ENCODE data around the gene SPRED1. TPM values are rescaled to one million over a fixed set of nuclear protein-coding genes. Genes with fewer than 3 reads are reported as not detected.
A peak's percentile ranks its signal among the peaks of the same experiment; 100 is the strongest.

SPRED1 gene
- total RNA-seq, 1 donor: 32.6 TPM

- DNase-seq (ENCODE audit: insufficient read length, low spot score, missing footprints): no peak
- Histone ChIP-seq H3K36me3 (ENCODE audit: insufficient read depth, low read length) (no peaks in the 10 kb centered on the region), H3K79me2 (ENCODE audit: insufficient read depth, low read length) (no peaks in the 10 kb centered on the region), H2AFZ (ENCODE audit: low read length) (no peak overlapping the region), H3K4me3 (ENCODE audit: insufficient read depth, low read length) (no peak overlapping the region), H3K9me3 (ENCODE audit: low read depth, low read length) (no peaks in the 10 kb centered on the region), H3K27ac (ENCODE audit: low read depth, low read length) (no peak overlapping the region), H3K27me3 (ENCODE audit: insufficient read depth, low read length) (no peaks in the 10 kb centered on the region), H4K20me1 (ENCODE audit: insufficient read depth, low read length) (no peaks in the 10 kb centered on the region), H3K4me2 (ENCODE audit: insufficient read depth, low read length) (no peak overlapping the region), H3K4me1 (ENCODE audit: insufficient read depth, low read length) (no peaks in the 10 kb centered on the region)
- TF ChIP-seq, protein P1, sequence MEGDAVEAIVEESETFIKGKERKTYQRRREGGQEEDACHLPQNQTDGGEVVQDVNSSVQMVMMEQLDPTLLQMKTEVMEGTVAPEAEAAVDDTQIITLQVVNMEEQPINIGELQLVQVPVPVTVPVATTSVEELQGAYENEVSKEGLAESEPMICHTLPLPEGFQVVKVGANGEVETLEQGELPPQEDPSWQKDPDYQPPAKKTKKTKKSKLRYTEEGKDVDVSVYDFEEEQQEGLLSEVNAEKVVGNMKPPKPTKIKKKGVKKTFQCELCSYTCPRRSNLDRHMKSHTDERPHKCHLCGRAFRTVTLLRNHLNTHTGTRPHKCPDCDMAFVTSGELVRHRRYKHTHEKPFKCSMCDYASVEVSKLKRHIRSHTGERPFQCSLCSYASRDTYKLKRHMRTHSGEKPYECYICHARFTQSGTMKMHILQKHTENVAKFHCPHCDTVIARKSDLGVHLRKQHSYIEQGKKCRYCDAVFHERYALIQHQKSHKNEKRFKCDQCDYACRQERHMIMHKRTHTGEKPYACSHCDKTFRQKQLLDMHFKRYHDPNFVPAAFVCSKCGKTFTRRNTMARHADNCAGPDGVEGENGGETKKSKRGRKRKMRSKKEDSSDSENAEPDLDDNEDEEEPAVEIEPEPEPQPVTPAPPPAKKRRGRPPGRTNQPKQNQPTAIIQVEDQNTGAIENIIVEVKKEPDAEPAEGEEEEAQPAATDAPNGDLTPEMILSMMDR (IDR thresholded peaks at IDR 0.05; ENCODE audit: extremely low read depth, low read depth, low read length): no peak
These were observed 43.9 kb upstream of the SPRED1 start for GRCh38 chr15:38208779-38209178.

- H3K79me2 ChIP-seq (ENCODE audit: insufficient read depth, low read length): no peaks in the 10 kb centered on the region
- H3K4me1 ChIP-seq (ENCODE audit: insufficient read depth, low read length): no peaks in the 10 kb centered on the region
- no peak overlapping the region for H3K27ac ChIP-seq (ENCODE audit: low read depth, low read length)
- H4K20me1 ChIP-seq (ENCODE audit: insufficient read depth, low read length): no peaks in the 10 kb centered on the region
- H2AFZ ChIP-seq (ENCODE audit: low read length): no peak overlapping the region
- TF ChIP-seq, protein P1 (IDR thresholded peaks at IDR 0.05; ENCODE audit: extremely low read depth, low read depth, low read length): no peak
- H3K4me3 ChIP-seq (ENCODE audit: insufficient read depth, low read length): no peak overlapping the region
- DNase-seq (ENCODE audit: insufficient read length, low spot score, missing footprints): no peak
- no peak overlapping the region for H3K4me2 ChIP-seq (ENCODE audit: insufficient read depth, low read length)
- H3K27me3 ChIP-seq (ENCODE audit: insufficient read depth, low read length): no peaks in the 10 kb centered on the region
- H3K36me3 ChIP-seq (ENCODE audit: insufficient read depth, low read length): no peaks in the 10 kb centered on the region
- no peaks in the 10 kb centered on the region for H3K9me3 ChIP-seq (ENCODE audit: low read depth, low read length)
These were observed 41.4 kb upstream of the SPRED1 start for GRCh38 chr15:38211249-38211648.

GRCh38 chr15:38211811-38212210, 40.8 kb upstream of the SPRED1 start:
- Histone ChIP-seq H3K4me1 (ENCODE audit: insufficient read depth, low read length) (peaks cover 2% of the 10 kb centered on the region), H3K36me3 (ENCODE audit: insufficient read depth, low read length) (no peaks in the 10 kb centered on the region), H3K27me3 (ENCODE audit: insufficient read depth, low read length) (no peaks in the 10 kb centered on the region), H3K9me3 (ENCODE audit: low read depth, low read length) (no peaks in the 10 kb centered on the region), H3K4me2 (ENCODE audit: insufficient read depth, low read length) (no peak overlapping the region), H3K27ac (ENCODE audit: low read depth, low read length) (no peak overlapping the region), H2AFZ (ENCODE audit: low read length) (no peak overlapping the region), H3K79me2 (ENCODE audit: insufficient read depth, low read length) (no peaks in the 10 kb centered on the region), H4K20me1 (ENCODE audit: insufficient read depth, low read length) (no peaks in the 10 kb centered on the region), H3K4me3 (ENCODE audit: insufficient read depth, low read length) (no peak overlapping the region)
- no peak for DNase-seq (ENCODE audit: insufficient read length, low spot score, missing footprints)
- TF ChIP-seq, protein P1 (IDR thresholded peaks at IDR 0.05; ENCODE audit: extremely low read depth, low read depth, low read length): no peak

- Histone ChIP-seq H3K4me1 (ENCODE audit: insufficient read depth, low read length) (peaks cover 13% of the 10 kb centered on the region), H3K27me3 (ENCODE audit: insufficient read depth, low read length) (no peaks in the 10 kb centered on the region), H3K4me2 (ENCODE audit: insufficient read depth, low read length) (no peak overlapping the region), H2AFZ (ENCODE audit: low read length) (peak overlapping the region; percentile 39), H3K36me3 (ENCODE audit: insufficient read depth, low read length) (no peaks in the 10 kb centered on the region), H3K27ac (ENCODE audit: low read depth, low read length) (no peak overlapping the region), H3K9me3 (ENCODE audit: low read depth, low read length) (no peaks in the 10 kb centered on the region), H3K79me2 (ENCODE audit: insufficient read depth, low read length) (no peaks in the 10 kb centered on the region), H3K4me3 (ENCODE audit: insufficient read depth, low read length) (no peak overlapping the region), H4K20me1 (ENCODE audit: insufficient read depth, low read length) (no peaks in the 10 kb centered on the region)
- TF ChIP-seq, protein P1 (IDR thresholded peaks at IDR 0.05; ENCODE audit: extremely low read depth, low read depth, low read length): no peak
- no peak for DNase-seq (ENCODE audit: insufficient read length, low spot score, missing footprints)
These were observed 39.8 kb upstream of the SPRED1 start for GRCh38 chr15:38212729-38213351.

Data from osteoblast (primary cell).